ENCODE data around the gene SUCO. TPM values are rescaled to one million over a fixed set of nuclear protein-coding genes. Genes with fewer than 3 reads are reported as not detected.
"Not testable (repeated sequence)": the region's sequence is repeated elsewhere in the genome, so short reads cannot be mapped to it uniquely, and the experiment has no call there.

Gene SUCO
- total RNA-seq, 1 donor from 2014 or later: 21.5 TPM

- TF ChIP-seq CTCF (IDR thresholded peaks at IDR 0.05; ENCODE audit: borderline replicate concordance): no peak
- H3K4me3 ChIP-seq: no peak overlapping the region
- peaks cover 14% of the 10 kb centered on the region for H3K27me3 ChIP-seq (ENCODE audit: low read depth)
- intact Hi-C loops (cut with micrococcal nuclease): no loop called here
- DNase-seq: no peak
- no peaks in the 10 kb centered on the region for H3K36me3 ChIP-seq
- no peaks in the 10 kb centered on the region for H3K9me3 ChIP-seq (replicated peaks)
- H3K27ac ChIP-seq (replicated peaks): no peak overlapping the region
- peaks cover 4% of the 10 kb centered on the region for H3K4me1 ChIP-seq
These were observed 45.4 kb upstream of the SUCO start for GRCh38 chr1:172487550-172487949.

GRCh38 chr1:172488393-172488792 lies 44.6 kb upstream of the SUCO start:
- intact Hi-C loops (cut with micrococcal nuclease): no loop called here
- TF ChIP-seq CTCF (IDR thresholded peaks at IDR 0.05; ENCODE audit: borderline replicate concordance): no peak
- DNase-seq: no peak
- H3K4me1 ChIP-seq: peaks cover 4% of the 10 kb centered on the region
- H3K27ac ChIP-seq (replicated peaks): no peak overlapping the region
- H3K36me3 ChIP-seq: no peaks in the 10 kb centered on the region
- H3K9me3 ChIP-seq (replicated peaks): no peaks in the 10 kb centered on the region
- H3K27me3 ChIP-seq (ENCODE audit: low read depth): peaks cover 14% of the 10 kb centered on the region
- no peak overlapping the region for H3K4me3 ChIP-seq

- no peak for DNase-seq
- Histone ChIP-seq H3K27ac (replicated peaks) (no peak overlapping the region), H3K36me3 (no peaks in the 10 kb centered on the region), H3K9me3 (replicated peaks) (no peaks in the 10 kb centered on the region), H3K4me1 (peaks cover 4% of the 10 kb centered on the region), H3K27me3 (ENCODE audit: low read depth) (peaks cover 14% of the 10 kb centered on the region), H3K4me3 (no peak overlapping the region)
- intact Hi-C loops (cut with micrococcal nuclease): no loop called here
- no peak for TF ChIP-seq CTCF (IDR thresholded peaks at IDR 0.05; ENCODE audit: borderline replicate concordance)
These were observed 43.1 kb upstream of the SUCO start for GRCh38 chr1:172489847-172490246.

GRCh38 chr1:172492421-172492820 lies 40.5 kb upstream of the SUCO start:
- DNase-seq: no peak
- Histone ChIP-seq H3K9me3 (replicated peaks) (no peaks in the 10 kb centered on the region), H3K27ac (replicated peaks) (no peak overlapping the region), H3K36me3 (no peaks in the 10 kb centered on the region), H3K27me3 (ENCODE audit: low read depth) (peaks cover 14% of the 10 kb centered on the region), H3K4me3 (no peak overlapping the region), H3K4me1 (peaks cover 9% of the 10 kb centered on the region)
- TF ChIP-seq CTCF (IDR thresholded peaks at IDR 0.05; ENCODE audit: borderline replicate concordance): no peak
- intact Hi-C loops (cut with micrococcal nuclease): no loop called here

- no peak for DNase-seq
- H3K4me1 ChIP-seq: peaks cover 12% of the 10 kb centered on the region
- H3K4me3 ChIP-seq: no peak overlapping the region
- TF ChIP-seq CTCF (IDR thresholded peaks at IDR 0.05; ENCODE audit: borderline replicate concordance): no peak
- peaks cover 14% of the 10 kb centered on the region for H3K27me3 ChIP-seq (ENCODE audit: low read depth)
- no peaks in the 10 kb centered on the region for H3K9me3 ChIP-seq (replicated peaks)
- intact Hi-C loops (cut with micrococcal nuclease): no loop called here
- H3K36me3 ChIP-seq: no peaks in the 10 kb centered on the region
- H3K27ac ChIP-seq (replicated peaks): no peak overlapping the region
These were observed 38.8 kb upstream of the SUCO start for GRCh38 chr1:172494166-172494565.

GRCh38 chr1:172496127-172496526 lies 36.8 kb upstream of the SUCO start:
- H3K27ac ChIP-seq (replicated peaks); intact Hi-C loops (cut with micrococcal nuclease); H3K27me3 ChIP-seq (ENCODE audit: low read depth); H3K9me3 ChIP-seq (replicated peaks); DNase-seq; H3K36me3 ChIP-seq; H3K4me3 ChIP-seq: not testable (repeated sequence)
- H3K4me1 ChIP-seq: peaks cover 12% of the 10 kb centered on the region
